Endothelial cell of umbilical vein (primary cell): Measurements from ENCODE around the gene DIP2C. TPM values are rescaled to one million over a fixed set of nuclear protein-coding genes. Genes with fewer than 3 reads are reported as not detected.

Experiments used
- BruUV-seq: library from RNA; stranded (reverse); fragments of 400-500 nt; replicated peaks from 2 replicates; lab custom pipeline; 2021; lab: Mats Ljungman, UMichigan
- CTCF ChIA-PET: fragments of 300-600, 350-600 bp; sonication (Branson Sonifier 250); formaldehyde crosslinking; loops from one replicate; lab custom pipeline; 2021; ENCODE audit warnings: antibody characterized with exemption, inconsistent platforms; lab: Charles Lee
- POLR2A ChIA-PET: fragments of 300-600, 350-600 bp; sonication (Branson Sonifier 250); formaldehyde crosslinking; loops from one replicate; lab custom pipeline; 2021; ENCODE audit warnings: antibody characterized with exemption, inconsistent platforms; lab: Charles Lee
- DNase-seq: peaks from one replicate; pipeline ENCODE4 v3.0.0-alpha.2; 2011; ENCODE audit warnings: low read depth, low spot score
- FAIRE-seq: peaks from 2 replicates; lab custom pipeline; 2011; peaks lifted over from hg19 to GRCh38; lab: Jason Lieb, UNC
- H2AFZ ChIP-seq: 2 replicates; pipeline ENCODE4 v1.6.0; 2012; ENCODE audit warnings: low read depth, low read length, control low read depth, inconsistent platforms
- H3K27ac ChIP-seq: 2 replicates; pipeline ENCODE4 v1.5.1; 2011; ENCODE audit warnings: low read depth, mild to moderate bottlenecking, control low read depth, low read length, moderate library complexity; ENCODE audit not compliant: insufficient read depth
- H3K27me3 ChIP-seq, 2 experiments: 2 replicates each; pipeline versions ENCODE4 v1.6.0 to v1.6.1; 2011; ENCODE audit warnings: low read length in 2 of 2, mixed read lengths in 1 of 2; ENCODE audit not compliant: control insufficient read depth in 2 of 2, insufficient read depth in 2 of 2
- H3K36me3 ChIP-seq, 2 experiments: 2 replicates in 1 of 2; 3 replicates in 1 of 2; pipeline ENCODE4 v1.5.1; 2011; ENCODE audit warnings: low read length in 2 of 2, mild to moderate bottlenecking in 1 of 2, moderate library complexity in 1 of 2; ENCODE audit not compliant: control insufficient read depth in 2 of 2, insufficient read depth in 2 of 2; ENCODE audit errors: extremely low read depth in 1 of 2
- H3K4me1 ChIP-seq: 3 replicates; pipeline ENCODE4 v1.5.1; 2011; ENCODE audit warnings: mild to moderate bottlenecking, low read length; ENCODE audit not compliant: control insufficient read depth, insufficient read depth; ENCODE audit errors: extremely low read depth
- H3K4me2 ChIP-seq: 2 replicates; pipeline ENCODE4 v1.6.1; 2011; ENCODE audit warnings: low read length, control low read depth, mixed read lengths; ENCODE audit not compliant: insufficient read depth
- H3K4me3 ChIP-seq, 3 experiments: fragments of 200-600 bp in 1 of 3; sonication (generic), shearing (Covaris generic) in 1 of 3; replicated peaks in 1 of 3; 2 replicates each; pipeline ENCODE4 v1.5.1; 2011 to 2016; ENCODE audit warnings: control low read depth in 3 of 3, low read length in 3 of 3, mild to moderate bottlenecking in 2 of 3, inconsistent platforms in 1 of 3, low read depth in 1 of 3, moderate library complexity in 1 of 3; ENCODE audit not compliant: insufficient read depth in 1 of 3
- H3K79me2 ChIP-seq: 2 replicates; pipeline ENCODE4 v1.6.0; 2012; ENCODE audit warnings: low read length, inconsistent platforms; ENCODE audit not compliant: control insufficient read depth, insufficient read depth
- H3K9ac ChIP-seq: replicated peaks from 2 replicates; pipeline ENCODE3; 2011; ENCODE audit warnings: low read length, control low read depth; ENCODE audit not compliant: insufficient read depth; ENCODE audit errors: extremely low read depth
- H3K9me1 ChIP-seq: replicated peaks from 3 replicates; pipeline ENCODE4 v1.6.0; 2011; ENCODE audit warnings: mild to moderate bottlenecking, low read length; ENCODE audit not compliant: control insufficient read depth, insufficient read depth; ENCODE audit errors: extremely low read depth
- H3K9me3 ChIP-seq: replicated peaks from 2 replicates; pipeline ENCODE4 v1.5.1; 2012; ENCODE audit warnings: low read length, inconsistent platforms; ENCODE audit not compliant: control insufficient read depth, insufficient read depth
- H4K20me1 ChIP-seq: replicated peaks from 2 replicates; pipeline ENCODE3; 2011; ENCODE audit warnings: mild to moderate bottlenecking, low read length; ENCODE audit not compliant: control insufficient read depth, insufficient read depth; ENCODE audit errors: extremely low read depth
- FOS ChIP-seq: IDR thresholded peaks from 2 replicates; pipeline ENCODE4 v1.6.1; 2011; ENCODE audit warnings: mild to moderate bottlenecking, low read length, moderate library complexity, borderline replicate concordance; ENCODE audit not compliant: insufficient read depth
- JUN ChIP-seq: IDR thresholded peaks from 2 replicates; pipeline ENCODE4 v1.6.1; 2011; ENCODE audit warnings: borderline replicate concordance, low read depth; ENCODE audit not compliant: insufficient read length, insufficient read depth
- POLR2A ChIP-seq: IDR thresholded peaks from 2 replicates; pipeline ENCODE4 v1.6.1; 2012; ENCODE audit warnings: low read depth, mild to moderate bottlenecking, control low read depth, low read length
- POLR2AphosphoS5 ChIP-seq: IDR thresholded peaks from 2 replicates; pipeline ENCODE4 v1.6.1; 2012; ENCODE audit warnings: low read depth, mild to moderate bottlenecking, control low read depth, low read length, moderate library complexity; ENCODE audit not compliant: insufficient read depth
- dilution Hi-C: fragments of 300-500 bp; cut with MboI; formaldehyde crosslinking; loops from one replicate; pipeline ENCODE4 v1.15.0; 2019; ENCODE audit warnings: low sequenced_read_pairs; ENCODE audit not compliant: extremely low pct_ligation_motif_present
- intact Hi-C: fragments of 100-400 bp; cut with micrococcal nuclease; formaldehyde crosslinking; loops from one replicate; pipeline ENCODE4 v1.10.0; 2022
- polyA plus RNA-seq, 4 experiments: library from polyadenylated mRNA; depleted of rRNA in 3 of 4; stranded (reverse) in 3 of 4; unstranded in 1 of 4; fragments of >200 nt; gene quantifications; 2 replicates each; pipeline versions ENCODE4 v1.2.1 to v1.2.3, GENCODE V29; 2011 to 2012; ENCODE audit warnings: missing spikeins in 1 of 4
- total RNA-seq: library from RNA; stranded (reverse); gene quantifications from 2 replicates; pipeline ENCODE4 v1.2.3, GENCODE V29; 2021
- TF ChIP-seq, protein P1 (sequence below), 2 donors: IDR thresholded peaks; 1 replicate in 1 of 2; 2 replicates in 1 of 2; pipeline ENCODE4 v1.5.1; 2011; ENCODE audit warnings: low read length in 2 of 2, mild to moderate bottlenecking in 2 of 2, moderate library complexity in 2 of 2, control low read depth in 1 of 2, inconsistent platforms in 1 of 2, low read depth in 1 of 2; ENCODE audit not compliant: insufficient read depth in 1 of 2; ENCODE audit errors: extremely low read depth in 1 of 2

The DIP2C gene
- total and polyA plus RNA-seq, 2 donors (not counting 3 experiments of a cell fraction or from before 2014, with no cell fraction given), result 3.6 to 10.7 TPM

DNA sequence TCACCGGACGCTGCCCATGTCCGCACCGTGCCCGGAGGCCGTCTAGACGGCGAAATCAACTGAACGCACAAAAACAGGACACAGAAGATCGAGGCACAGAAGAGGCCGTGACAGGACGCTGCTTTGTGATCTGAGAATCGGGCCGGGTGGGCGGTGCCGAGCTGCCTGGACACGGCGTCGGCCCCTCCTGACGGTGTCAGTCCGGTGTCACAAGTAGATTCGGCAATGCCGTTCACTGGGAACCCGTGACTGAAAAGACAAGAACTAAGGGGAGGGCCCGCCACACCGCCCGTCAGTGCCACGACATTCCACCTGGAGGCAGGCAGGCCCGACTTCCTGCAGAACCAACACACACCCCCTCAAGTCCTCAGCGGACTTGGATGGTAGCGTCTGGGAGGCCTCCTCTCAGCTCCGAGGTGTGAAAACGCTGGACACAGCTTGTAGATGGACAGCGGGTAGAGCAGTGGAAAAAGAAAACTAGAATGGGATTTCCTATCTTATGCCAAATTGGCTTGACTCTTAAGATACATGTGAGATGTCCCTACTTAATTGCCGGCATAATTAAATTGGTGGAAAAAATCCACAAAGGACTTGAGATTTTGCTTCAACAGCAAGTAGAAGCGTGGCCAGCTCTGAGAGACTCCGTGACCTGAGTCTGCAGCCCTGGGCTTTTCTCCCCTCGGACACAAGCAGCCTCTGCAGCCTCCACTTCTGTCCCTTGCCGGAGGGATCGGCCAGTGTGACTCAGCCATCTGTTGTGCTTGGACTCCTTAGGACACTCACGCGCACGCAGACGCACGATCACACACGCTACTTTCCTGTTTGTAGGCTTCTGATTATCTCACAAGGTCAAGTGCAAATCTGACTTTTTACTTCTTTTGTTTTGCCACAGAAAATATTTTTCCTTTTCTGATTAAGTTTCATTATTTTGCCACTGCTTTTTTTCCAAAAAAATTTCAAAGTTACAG lies 269.0 kb downstream of the DIP2C start:
- H4K20me1 ChIP-seq, result no peaks in the 10 kb centered on the region
- FAIRE-seq (peak; percentile 87), DNase-seq (peak; percentile 92)
- peak overlapping the region; percentile 76 for H3K4me2 ChIP-seq
- no peak for TF ChIP-seq POLR2A
- peak; percentile 77 for TF ChIP-seq FOS
- peak; percentile 53 for TF ChIP-seq JUN
- TF ChIP-seq, protein P1, sequence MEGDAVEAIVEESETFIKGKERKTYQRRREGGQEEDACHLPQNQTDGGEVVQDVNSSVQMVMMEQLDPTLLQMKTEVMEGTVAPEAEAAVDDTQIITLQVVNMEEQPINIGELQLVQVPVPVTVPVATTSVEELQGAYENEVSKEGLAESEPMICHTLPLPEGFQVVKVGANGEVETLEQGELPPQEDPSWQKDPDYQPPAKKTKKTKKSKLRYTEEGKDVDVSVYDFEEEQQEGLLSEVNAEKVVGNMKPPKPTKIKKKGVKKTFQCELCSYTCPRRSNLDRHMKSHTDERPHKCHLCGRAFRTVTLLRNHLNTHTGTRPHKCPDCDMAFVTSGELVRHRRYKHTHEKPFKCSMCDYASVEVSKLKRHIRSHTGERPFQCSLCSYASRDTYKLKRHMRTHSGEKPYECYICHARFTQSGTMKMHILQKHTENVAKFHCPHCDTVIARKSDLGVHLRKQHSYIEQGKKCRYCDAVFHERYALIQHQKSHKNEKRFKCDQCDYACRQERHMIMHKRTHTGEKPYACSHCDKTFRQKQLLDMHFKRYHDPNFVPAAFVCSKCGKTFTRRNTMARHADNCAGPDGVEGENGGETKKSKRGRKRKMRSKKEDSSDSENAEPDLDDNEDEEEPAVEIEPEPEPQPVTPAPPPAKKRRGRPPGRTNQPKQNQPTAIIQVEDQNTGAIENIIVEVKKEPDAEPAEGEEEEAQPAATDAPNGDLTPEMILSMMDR (IDR thresholded peaks at IDR 0.05; ENCODE audit: extremely low read depth in 1 of 2, insufficient read depth in 1 of 2, low read depth in 1 of 2, low read length in 2 of 2), result no peak
- peak; percentile 33 for TF ChIP-seq POLR2AphosphoS5
- CTCF ChIA-PET, result interaction anchor here (1.1 to 1.4 kb wide), 2 partner anchors 10 to 91 kb away, joined by 3 to 4 read pairs; no protein-coding TSS in a partner anchor
- H3K79me2 ChIP-seq, result no peaks in the 10 kb centered on the region
- no peaks in the 10 kb centered on the region for H3K9me1 ChIP-seq
- no peaks in the 10 kb centered on the region for H3K36me3 ChIP-seq
- H2AFZ ChIP-seq, result peak overlapping the region; percentile 75
- peaks cover 14% of the 10 kb centered on the region for H3K4me1 ChIP-seq
- peak overlapping the region; percentile 91 for H3K27ac ChIP-seq
- POLR2A ChIA-PET, result no interaction called here
- dilution Hi-C loops (no loop called here), intact Hi-C loops (loop anchor here (2.0 kb wide), 1 partner anchor 238 kb away; no protein-coding TSS in a partner anchor)
- H3K27me3 ChIP-seq, result no peaks in the 10 kb centered on the region
- H3K9ac ChIP-seq, result peak overlapping the region; percentile 82
- no TSS peak for BruUV-seq
- H3K4me3 ChIP-seq, result peak overlapping the region in 1 of 3 experiments; percentile 29
- no peaks in the 10 kb centered on the region for H3K9me3 ChIP-seq
